SU-DHL-6 (cell line): ENCODE measurements around the gene COMMD3.
"Not testable (repeated sequence)": the region's sequence is repeated elsewhere in the genome, so short reads cannot be mapped to it uniquely, and the experiment has no call there.

ENCODE experiments used
- H2AFZ ChIP-seq: fragments of 200-600 bp; sonication (generic); 2 replicates; pipeline ENCODE4 v1.6.1; 2014; ENCODE audit warnings: low read depth, mild to moderate bottlenecking, moderate library complexity, mixed read lengths, antibody characterized with exemption, low read length; ENCODE audit not compliant: severe bottlenecking
- H3F3A ChIP-seq: fragments of 200-600 bp; shearing (Covaris generic); 2 replicates; pipeline ENCODE4 v1.6.0; 2016; ENCODE audit warnings: antibody characterized with exemption, mild to moderate bottlenecking; ENCODE audit not compliant: insufficient read depth
- H3K27ac ChIP-seq: fragments of 200-600 bp; sonication (generic); 2 replicates; pipeline ENCODE4 v1.5.1; 2016; ENCODE audit warnings: low read depth, mild to moderate bottlenecking, low read length, moderate library complexity, mixed read lengths
- H3K27me3 ChIP-seq: fragments of 200-600 bp; sonication (generic), shearing (Covaris generic); 2 replicates; pipeline ENCODE4 v1.6.0; 2014; ENCODE audit warnings: mild to moderate bottlenecking, low read length
- H3K36me3 ChIP-seq: fragments of 200-600 bp; sonication (generic); 2 replicates; pipeline ENCODE4 v1.6.1; 2014; ENCODE audit warnings: mild to moderate bottlenecking, low read length, mixed read lengths
- H3K4me2 ChIP-seq: fragments of 300-600, 200-600 bp; shearing (Covaris generic), sonication (generic); 2 replicates; pipeline ENCODE4 v1.6.0; 2014; ENCODE audit warnings: low read length, low read depth, mild to moderate bottlenecking; ENCODE audit not compliant: poor library complexity, severe bottlenecking
- H3K4me3 ChIP-seq: fragments of 200-600 bp; sonication (generic); 2 replicates; pipeline ENCODE4 v1.5.1; 2014; ENCODE audit warnings: antibody characterized with exemption, low read length, mild to moderate bottlenecking, mixed read lengths; ENCODE audit not compliant: insufficient read depth, poor library complexity, severe bottlenecking
- H3K79me2 ChIP-seq: fragments of 200-600 bp; sonication (generic); 2 replicates; pipeline ENCODE4 v1.6.1; 2014; ENCODE audit warnings: mild to moderate bottlenecking, low read length, moderate library complexity; ENCODE audit not compliant: insufficient read depth
- H3K9ac ChIP-seq: fragments of 200-600 bp; sonication (generic); 2 replicates; pipeline ENCODE4 v1.7.0; 2014; ENCODE audit warnings: mild to moderate bottlenecking, low read length
- H3K9me2 ChIP-seq: fragments of 200-600 bp; sonication (generic); replicated peaks from 2 replicates; pipeline ENCODE4 v1.6.1; 2014; ENCODE audit warnings: low read length; ENCODE audit not compliant: insufficient read depth
- H3K9me3 ChIP-seq: fragments of 200-600 bp; sonication (generic); 2 replicates; pipeline ENCODE4 v1.6.1; 2014; ENCODE audit warnings: low read length, mixed read lengths; ENCODE audit not compliant: insufficient read depth
- H4K20me1 ChIP-seq: fragments of 200-600 bp; sonication (generic); 2 replicates; pipeline ENCODE4 v1.6.1; 2014; ENCODE audit warnings: low read depth, mild to moderate bottlenecking, antibody characterized with exemption, low read length, moderate library complexity, mixed read lengths
- CTCF ChIP-seq: fragments of 200-600 bp; sonication (generic); IDR thresholded peaks from one replicate; pipeline ENCODE4 v1.5.1; 2017; ENCODE audit warnings: antibody characterized with exemption, mild to moderate bottlenecking, low read length, moderate library complexity; ENCODE audit not compliant: insufficient read depth, poor library complexity, severe bottlenecking
- EZH2phosphoT487 ChIP-seq: fragments of 200-600 bp; sonication (generic), shearing (Covaris generic); conservative IDR thresholded peaks from 2 replicates; pipeline ENCODE4 v1.6.1; 2018; ENCODE audit warnings: mild to moderate bottlenecking, antibody characterized with exemption, low read length, moderate library complexity, mixed read lengths

Gene COMMD3

GRCh38 chr10:22351131-22351703 is 35.0 kb downstream of the COMMD3 start:
- H2AFZ ChIP-seq, result no peak overlapping the region
- no peaks in the 10 kb centered on the region for H3K27me3 ChIP-seq
- H3K4me2 ChIP-seq, result no peak overlapping the region
- H3K4me3 ChIP-seq, result no peak overlapping the region
- no peaks in the 10 kb centered on the region for H3K79me2 ChIP-seq
- H3F3A ChIP-seq, result no peaks in the 10 kb centered on the region
- no peaks in the 10 kb centered on the region for H4K20me1 ChIP-seq
- no peaks in the 10 kb centered on the region for H3K9me2 ChIP-seq
- TF ChIP-seq CTCF (no peak), EZH2phosphoT487 (no peak)
- H3K27ac ChIP-seq, result no peak overlapping the region
- H3K36me3 ChIP-seq, result no peaks in the 10 kb centered on the region
- H3K9ac ChIP-seq, result no peak overlapping the region
- H3K9me3 ChIP-seq, result no peaks in the 10 kb centered on the region

- Histone ChIP-seq H3K9me3 (no peaks in the 10 kb centered on the region), H3K4me2 (no peak overlapping the region), H3K79me2 (no peaks in the 10 kb centered on the region), H3K27me3 (no peaks in the 10 kb centered on the region), H3K4me3 (no peak overlapping the region), H2AFZ (no peak overlapping the region), H3K9me2 (no peaks in the 10 kb centered on the region), H3K9ac (no peak overlapping the region), H4K20me1 (no peaks in the 10 kb centered on the region), H3K27ac (no peak overlapping the region), H3F3A (no peaks in the 10 kb centered on the region), H3K36me3 (no peaks in the 10 kb centered on the region)
- TF ChIP-seq CTCF, result no peak
- TF ChIP-seq EZH2phosphoT487, result no peak
These were observed 40.2 kb downstream of the COMMD3 start for GRCh38 chr10:22356324-22356873.

GRCh38 chr10:22357770-22358169 is 41.6 kb downstream of the COMMD3 start:
- not testable (repeated sequence) for H2AFZ ChIP-seq, H3K79me2 ChIP-seq, H3K9me2 ChIP-seq, H3K9ac ChIP-seq, H3K9me3 ChIP-seq, H3K4me3 ChIP-seq, H3K4me2 ChIP-seq, H3K36me3 ChIP-seq, H4K20me1 ChIP-seq, H3K27me3 ChIP-seq, H3K27ac ChIP-seq, H3F3A ChIP-seq

GRCh38 chr10:22363305-22363704 is 47.1 kb downstream of the COMMD3 start:
- Histone ChIP-seq H3K36me3 (no peaks in the 10 kb centered on the region), H3K4me3 (no peak overlapping the region), H3K9me2 (no peaks in the 10 kb centered on the region), H3K9ac (no peak overlapping the region), H3K79me2 (no peaks in the 10 kb centered on the region), H4K20me1 (no peaks in the 10 kb centered on the region), H3K27me3 (no peaks in the 10 kb centered on the region), H3K9me3 (no peaks in the 10 kb centered on the region), H3F3A (no peaks in the 10 kb centered on the region), H2AFZ (no peak overlapping the region), H3K27ac (no peak overlapping the region), H3K4me2 (no peak overlapping the region)
- TF ChIP-seq EZH2phosphoT487 (no peak), CTCF (no peak)
